GM19372 (cell line): Measurements from ENCODE around the gene SIGMAR1.

Experiments used
- ATAC-seq: cut with Tn5 transposase; IDR thresholded peaks from one replicate; pipeline ENCODE4 v1.9.1; 2021; ENCODE audit warnings: mild to moderate bottlenecking, low read depth, moderate library complexity; ENCODE audit not compliant: unreplicated experiment

The SIGMAR1 gene

DNA sequence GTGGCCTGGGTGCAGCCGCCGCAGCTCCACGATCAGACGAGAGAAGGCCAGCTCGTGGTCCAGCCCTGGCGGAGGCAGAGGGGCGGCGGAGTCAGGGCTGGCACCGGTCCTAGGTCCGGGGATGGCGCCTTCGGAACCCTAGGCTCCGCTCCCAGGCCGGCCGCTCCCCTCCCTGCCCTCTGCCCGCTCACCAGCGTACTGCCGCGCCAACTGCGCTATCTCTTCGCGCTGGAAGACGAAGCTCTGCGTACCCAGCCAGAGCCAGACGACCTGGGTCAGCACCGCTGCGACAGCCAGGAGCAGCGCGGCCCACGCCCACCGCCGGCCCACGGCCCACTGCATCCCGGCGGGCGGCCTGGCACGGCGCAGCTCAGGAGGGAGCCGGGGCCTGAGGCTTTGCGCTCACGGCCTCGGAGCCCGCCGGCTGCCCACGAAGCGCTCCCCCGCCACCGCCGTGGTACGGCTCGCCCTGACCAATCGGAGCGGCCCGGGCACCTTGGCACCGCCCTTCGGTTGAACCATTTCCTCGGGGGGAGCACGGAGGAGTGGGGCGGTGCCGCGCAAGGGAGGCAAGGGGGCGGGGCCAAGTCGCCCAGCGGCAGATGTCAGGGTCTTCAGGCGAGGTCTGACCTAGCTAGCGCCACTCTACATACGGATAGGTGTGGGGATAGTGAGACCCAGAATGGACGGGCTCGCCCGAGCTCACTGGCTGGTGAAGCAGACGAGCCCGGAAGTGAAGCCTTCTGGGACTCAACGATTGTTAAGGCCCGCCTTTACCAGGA is at the start of gene SIGMAR1:
TSS of gene SIGMAR1 (minus strand) at position 432 of the 782 bp plus-strand sequence. CDS start at position 342, 90 bp downstream.
- ATAC-seq = peak; percentile 83

DNA sequence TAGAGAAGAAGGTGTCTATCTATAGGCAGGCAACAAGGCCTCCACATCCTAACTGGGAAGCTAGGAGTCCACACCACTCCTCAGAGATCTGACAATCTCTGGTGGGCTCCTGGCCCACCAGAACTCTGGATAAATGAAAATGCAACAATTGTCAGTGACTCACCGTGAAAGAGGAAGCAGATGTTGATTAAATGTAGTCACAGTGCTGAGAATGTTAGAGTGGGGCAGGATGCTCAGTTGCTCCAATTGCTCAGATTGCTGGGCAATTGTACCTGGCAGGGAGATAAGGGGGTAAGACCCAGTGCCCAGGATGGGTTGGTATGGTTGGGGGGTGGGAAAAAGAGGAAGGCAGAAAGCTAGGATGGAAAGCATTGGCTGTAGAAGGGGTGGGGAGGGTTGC is 49.1 kb upstream of the SIGMAR1 start:
- no peak for ATAC-seq

DNA sequence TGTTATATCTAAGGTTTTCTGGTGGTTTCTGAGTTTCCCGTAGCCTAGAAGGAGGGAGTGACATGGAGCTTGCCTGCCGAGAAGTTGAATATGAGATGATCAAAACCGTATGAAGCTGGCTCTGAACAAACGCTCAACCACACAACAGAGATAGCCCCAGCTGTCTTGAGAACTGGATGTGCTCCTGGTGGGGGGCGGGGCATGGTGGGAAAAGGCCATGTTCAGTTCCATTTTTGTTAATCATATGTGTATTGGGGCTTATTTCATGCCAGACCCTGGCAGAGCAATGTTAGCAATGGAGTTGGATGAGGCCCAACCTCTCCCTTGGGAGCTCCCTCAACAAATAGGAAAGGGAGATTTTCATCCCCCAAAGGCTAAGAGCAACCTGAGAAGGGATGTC is 48.6 kb upstream of the SIGMAR1 start:
- ATAC-seq = no peak

DNA sequence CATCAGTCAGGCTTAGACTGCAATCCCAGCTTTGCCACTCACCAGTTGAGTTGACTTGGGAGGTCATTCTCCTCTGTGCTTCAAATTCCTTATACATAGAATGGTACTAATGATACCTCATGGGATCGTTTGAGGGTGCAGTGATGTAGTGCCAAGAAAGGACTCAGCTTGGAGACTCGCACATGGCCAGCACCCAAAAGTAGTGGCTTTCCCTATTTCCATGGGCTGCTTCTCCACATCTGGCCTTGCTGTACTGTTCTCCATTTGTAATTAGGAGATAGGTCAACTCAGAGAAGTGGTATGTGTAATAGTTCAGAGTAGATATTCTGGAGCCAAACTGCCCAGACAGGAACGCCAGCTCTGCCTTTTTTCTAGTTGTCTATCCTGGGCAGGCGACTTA is 48.0 kb upstream of the SIGMAR1 start:
- no peak for ATAC-seq

DNA sequence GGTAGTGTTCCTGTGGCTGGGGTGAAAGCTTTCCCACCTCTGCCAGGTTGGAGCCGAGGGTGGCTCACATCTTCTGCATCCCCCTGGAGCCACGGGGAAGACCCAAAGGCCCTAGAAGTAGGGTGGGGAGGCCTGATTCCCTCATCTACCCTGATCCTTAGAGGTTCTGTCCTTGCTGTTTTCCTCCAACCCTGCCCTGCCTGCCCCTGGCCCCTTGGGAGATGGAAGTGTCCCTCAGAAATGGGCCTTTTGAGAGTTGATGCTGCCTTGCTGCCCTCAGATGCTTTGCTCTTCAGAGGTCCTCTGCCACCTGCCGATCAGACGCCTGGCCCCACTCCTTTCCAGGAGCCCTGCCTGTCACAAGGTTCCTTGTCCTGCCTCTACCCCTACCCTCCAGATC is 47.2 kb upstream of the SIGMAR1 start:
- ATAC-seq = no peak

DNA sequence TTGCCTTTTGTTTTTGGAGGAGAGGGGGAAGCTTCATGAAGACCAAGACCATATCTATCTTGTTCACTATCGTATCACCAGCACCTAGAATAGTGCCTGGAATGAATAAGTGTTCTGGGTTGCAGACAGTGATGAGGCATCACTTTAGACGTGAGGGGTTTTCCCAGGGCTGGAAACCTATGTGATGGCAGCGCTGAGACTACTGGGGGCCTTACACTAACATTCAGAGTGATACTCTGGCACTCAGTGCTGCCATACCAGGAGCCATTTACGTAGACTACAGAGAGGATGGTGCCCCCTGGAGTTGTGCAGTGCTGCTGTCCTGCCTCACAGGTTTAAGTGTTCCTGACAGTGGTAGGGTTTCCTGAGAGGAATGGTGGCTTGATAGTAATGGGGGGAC is 46.6 kb upstream of the SIGMAR1 start:
- ATAC-seq = no peak

DNA sequence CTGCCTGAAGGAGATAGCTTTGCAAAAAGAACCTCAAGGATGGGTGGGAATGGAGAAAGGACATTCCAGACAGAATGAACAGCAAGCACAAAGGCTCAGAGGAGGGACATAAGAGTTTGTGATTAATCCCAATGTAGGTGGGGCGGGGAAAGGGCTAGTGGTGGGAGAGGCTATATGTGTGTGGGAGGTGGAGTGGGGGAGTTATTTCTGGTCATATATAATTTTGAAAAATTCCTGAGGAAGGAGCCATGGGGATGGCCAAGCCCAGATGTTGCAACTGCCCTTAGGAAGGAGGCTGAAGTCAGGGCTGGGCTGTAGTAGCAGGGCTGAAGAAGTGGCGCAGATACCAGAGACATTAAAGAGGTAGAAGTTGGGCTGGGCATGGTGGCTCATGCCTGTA is 38.3 kb upstream of the SIGMAR1 start:
- ATAC-seq = no peak

DNA sequence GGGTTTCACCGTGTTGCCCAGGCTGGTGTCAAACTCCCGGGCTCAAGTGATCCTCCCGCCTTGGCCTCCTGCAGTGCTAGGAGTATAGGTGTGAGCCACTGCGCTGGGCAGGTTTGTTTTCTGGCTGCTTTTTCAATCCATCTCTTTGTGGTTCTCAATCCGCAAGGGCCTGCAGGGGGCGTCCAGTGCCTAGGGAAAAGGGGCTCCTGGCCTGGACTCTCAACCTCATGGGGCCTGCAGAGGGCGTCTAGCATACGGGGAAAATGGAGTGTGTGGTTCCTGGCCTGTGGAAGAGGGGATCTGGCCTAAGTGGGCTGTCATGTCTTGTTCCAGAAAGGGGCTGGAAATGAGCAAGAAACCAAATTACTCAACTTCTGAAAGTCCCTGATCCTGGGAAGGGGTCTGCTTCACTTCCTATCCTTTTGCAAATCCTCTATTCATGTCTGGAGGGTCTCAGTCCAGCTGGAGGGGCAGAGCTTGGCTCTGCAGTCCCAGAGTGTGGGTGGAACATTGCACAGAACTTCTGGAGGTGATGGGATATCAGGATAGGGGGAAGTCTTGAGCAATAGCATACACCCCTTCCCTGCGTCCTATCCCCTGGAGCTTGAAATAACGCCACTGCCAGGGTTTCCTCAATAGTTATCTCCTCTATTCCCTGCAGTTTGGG is 37.6 kb upstream of the SIGMAR1 start:
- ATAC-seq = no peak

DNA sequence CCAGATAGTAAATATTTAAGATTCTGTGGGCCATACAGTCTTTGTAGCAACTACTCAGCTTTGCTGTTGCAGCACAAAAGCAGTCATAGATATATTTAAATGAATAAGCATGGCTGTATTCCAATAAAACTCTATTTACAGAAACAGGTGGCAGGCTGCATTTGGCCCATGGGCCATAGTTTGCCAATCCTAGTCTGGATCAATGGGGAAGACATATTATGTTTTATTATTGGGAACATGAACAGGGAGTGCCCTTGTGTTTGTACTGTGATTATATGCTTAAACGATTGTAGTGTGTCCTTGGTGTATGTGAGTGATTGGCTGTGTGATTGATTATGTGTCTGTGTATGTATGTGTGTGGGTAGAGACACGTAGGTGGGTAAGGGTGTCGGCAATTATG is 36.9 kb upstream of the SIGMAR1 start:
- no peak for ATAC-seq

DNA sequence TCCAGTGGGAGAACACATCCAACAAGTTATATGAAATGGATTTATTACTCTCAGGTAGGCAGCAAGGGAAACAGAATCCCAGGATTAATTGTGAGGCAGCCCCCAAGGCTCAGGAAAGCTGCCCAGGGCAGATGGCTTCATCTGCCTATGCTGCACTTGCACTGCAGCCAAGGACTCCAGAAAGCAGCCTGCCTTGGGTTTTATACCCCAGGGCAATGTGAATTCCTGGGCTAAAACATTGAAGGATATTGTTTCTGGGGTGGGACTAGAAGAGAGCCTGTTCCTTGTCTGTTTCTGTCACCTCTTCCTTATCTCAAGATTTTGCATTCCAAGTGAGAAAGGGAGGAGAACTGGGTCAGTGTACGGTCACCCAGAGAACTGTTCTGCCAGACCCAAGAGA is 33.7 kb upstream of the SIGMAR1 start:
- ATAC-seq = no peak

DNA sequence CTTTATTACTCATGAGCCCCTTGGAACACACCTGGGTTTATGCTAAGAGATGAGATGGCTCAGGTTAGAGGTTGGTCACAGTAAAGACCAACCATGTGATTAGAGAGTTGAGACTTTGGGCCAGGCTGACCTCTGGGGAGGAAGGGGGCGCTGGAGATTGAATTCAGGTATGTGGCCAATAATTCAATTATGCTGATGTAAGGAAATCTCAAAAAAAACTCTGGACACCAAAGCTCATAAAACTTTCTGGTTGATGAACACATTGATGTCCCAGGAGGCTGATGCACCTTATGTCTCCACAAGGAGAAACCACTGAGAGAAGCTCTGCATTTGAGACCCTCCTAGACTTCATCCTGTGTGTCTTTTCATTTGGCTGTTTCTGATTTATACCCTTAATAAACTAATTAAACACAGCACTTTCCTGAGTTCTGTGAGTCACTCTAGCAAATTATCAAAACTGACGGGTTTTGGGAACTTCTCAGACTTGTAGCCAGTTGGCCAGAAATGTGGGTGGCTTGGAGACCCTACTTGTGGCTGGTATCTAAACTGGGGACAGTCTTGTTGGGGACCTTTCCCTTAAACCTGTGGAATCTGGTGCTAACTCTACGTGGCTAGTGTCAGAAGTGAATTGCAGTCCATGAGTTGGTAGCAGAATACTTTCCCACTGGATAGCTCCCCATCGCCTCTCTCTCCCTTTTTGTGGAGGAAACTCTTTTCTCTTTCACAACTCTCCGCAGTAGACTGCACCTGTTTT is 32.4 kb upstream of the SIGMAR1 start:
- ATAC-seq = no peak

DNA sequence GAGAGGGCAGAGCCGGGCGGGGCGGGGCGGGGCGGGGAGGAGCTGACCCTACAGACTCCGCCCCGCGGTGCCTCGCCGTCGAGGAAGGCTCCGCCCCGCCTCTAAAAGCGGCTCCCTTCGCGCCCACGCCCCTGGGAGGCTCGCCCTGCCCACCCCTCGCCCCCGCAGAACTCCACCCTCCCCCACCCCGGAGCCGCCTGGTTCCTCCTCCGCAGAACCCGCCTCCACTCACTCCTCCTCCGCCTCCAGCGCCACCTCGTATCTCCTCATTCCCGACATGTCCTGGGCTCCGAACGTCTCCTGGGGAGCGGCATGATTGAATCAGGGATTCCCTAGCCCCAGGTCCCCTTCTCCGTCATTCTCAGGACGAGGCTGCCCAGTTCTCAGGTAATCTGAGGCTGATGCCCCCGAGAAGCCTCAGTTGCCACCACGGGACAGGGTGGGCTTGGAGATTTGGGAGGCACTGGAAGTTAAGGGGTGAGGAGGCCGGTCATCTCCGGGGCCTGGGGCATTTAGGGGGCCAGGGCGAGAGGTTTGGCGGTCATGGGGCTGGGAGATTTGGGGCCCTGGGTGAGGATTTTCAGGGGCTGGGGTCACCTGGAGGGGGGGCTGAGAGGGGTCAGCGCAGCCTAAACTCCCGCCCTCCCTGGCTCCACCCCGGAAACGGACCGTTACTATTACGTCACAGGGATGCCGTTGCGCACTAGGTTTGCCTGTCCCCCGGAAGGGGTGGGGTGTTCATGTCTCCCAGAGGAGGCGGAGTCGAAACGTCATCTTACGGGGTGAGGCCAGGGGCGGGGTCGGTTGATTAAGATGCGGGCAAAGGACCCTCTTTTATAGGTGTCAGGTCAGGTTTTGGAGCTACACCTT is 28.0 kb upstream of the SIGMAR1 start:
- peak; percentile 73 for ATAC-seq

DNA sequence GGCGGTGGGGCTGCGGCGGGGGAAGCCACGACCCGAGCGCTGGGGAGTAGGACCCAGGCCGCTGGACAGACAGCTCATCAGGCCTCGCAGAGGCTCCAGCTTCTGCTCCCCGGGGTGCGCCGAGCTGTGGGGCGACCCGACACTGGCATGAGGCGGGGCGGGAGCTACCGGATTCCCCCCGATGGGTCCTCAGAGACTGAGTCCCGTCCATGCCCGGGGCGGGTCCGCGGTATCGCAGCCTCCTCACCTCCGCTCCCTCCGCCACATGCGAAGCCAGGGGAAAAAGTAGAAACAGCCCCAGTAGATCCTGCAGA is 27.4 kb upstream of the SIGMAR1 start:
- peak; percentile 5 for ATAC-seq

DNA sequence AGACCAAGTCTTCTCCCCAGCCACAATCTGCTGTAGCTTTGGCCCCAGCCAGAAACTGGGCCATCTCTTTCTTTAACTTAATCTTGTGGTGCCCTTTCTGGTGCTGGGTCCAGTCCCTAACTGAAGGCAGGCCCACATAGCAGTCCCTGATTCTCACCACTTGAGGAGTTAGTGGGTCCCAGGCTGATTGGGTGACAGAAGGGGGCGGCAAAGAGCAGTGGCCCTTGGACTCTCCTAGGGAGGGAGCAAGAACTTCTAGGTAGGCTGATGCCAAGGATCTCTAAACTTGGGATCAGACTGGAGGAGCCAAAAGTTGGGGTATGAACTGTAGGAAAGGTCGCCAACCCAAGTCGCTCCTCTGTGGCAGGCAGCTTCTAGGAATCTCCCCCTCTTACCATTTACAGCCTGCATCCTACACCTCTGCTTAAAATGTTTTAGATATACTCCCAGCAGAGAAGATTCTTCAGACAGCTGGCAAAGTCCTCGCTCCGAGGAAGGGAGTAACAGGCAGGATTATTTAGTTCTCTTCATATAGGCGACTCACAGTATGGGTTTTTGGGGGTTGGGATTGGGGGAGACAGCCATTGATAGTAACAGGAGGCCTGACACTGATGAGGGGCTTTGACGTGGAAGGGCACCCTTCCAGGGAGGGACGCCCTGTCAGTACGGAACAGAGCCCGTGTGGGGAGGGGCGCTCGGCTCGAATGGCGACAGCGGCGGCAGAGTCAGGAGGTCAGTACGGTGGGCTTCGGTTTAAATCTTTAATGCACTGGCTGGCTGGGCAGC is 26.9 kb upstream of the SIGMAR1 start:
- peak; percentile 52 for ATAC-seq

DNA sequence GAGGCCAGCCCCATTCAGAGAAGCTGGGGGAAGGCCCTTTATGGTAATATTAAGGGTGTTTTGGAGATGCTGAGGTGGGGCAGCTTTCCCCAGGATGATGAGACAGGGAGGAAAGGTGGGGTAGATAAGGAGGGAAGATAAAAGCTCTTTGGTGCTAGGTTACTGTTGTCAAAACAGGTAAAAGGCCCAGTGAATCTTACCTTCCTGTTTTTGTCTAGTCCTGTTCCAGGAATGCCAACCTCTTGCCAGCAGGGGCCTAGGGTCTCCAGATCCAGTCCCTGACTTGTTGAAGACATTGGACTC is 25.7 kb upstream of the SIGMAR1 start:
- ATAC-seq = no peak

DNA sequence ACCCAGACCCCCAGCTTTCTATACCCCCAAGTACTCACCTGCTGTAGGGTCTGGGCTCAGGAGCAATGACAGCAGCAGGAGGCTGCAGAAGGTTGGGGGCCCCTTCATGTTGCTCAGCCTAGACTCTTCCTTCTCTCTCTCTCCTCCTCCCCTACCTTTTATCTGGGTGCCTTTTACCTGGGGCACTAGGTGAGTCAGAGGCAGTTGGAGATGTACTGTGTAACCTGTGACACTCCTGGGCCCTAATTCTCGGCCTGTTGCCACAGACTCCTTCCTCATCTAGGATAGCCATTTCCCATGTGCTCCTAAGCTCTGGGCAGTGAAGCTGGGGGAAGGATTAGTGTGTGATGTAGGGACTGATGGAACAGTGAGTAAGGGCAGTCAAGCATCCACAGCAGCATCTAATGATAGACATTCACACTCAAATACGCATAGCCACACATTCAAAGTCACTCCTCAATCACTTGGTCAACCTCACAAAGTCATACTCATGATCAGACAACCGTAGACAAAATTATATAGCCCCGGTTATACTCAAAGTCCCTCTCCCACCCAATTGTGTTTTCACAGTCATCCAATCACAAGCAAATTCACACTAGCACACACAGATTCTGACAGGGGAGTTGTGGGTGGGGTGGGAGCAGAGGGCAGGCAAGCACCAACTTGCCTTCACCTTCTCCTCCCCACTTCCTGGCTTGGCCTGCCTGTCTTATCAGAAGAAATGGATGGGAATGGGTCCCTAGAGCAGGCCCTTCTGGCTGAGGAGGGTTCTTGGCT is 25.1 kb upstream of the SIGMAR1 start, which contains the start of gene CCL27:
TSS of gene CCL27 (minus strand) at position 132 of the 777 bp plus-strand sequence. CDS start at position 108, 24 bp downstream.
- no peak for ATAC-seq

DNA sequence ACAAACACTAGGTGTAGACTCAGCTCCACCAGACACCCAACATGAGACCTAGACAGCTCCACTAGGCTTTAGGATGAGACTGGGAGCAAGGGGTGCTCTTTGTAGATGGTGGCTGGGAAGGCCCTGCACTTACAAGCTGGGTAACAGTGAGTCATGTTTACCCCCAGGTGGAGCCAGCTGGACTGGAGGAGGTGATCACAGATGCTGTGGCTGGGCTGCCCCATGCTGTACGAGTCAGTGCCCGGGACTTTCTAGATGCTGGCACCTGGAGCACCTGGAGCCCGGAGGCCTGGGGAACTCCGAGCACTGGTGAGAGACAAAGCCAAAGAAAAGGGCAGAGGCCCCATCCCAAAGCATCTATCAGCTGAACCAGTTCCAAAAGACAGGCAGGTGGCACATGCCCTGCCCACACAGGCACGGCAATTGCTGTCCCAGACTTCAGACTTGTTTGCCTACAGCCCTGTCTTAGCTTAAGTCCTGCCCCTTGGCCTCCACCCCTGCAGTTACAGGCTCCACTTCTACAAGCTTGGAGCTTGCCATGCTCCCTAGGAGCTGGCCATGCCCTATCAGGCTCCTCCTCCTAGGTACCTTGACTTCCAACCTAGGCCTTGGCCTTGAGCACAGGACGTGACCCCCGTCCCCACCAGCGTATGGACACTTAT is 22.1 kb upstream of the SIGMAR1 start:
- ATAC-seq = no peak

DNA sequence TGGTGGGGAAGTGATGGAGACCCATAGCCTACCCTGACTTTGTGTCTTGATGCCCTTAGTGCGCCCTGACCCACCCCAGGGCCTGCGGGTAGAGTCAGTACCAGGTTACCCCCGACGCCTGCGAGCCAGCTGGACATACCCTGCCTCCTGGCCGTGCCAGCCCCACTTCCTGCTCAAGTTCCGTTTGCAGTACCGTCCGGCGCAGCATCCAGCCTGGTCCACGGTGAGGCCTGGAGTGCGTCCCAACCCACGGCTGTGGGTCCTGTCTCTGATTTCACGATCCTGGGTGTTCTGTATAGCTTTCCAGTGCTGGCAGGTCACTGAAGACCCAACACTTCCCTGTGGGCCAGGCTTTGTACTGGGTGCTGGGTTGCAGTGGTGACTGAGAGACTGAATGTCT is 20.9 kb upstream of the SIGMAR1 start:
- ATAC-seq = no peak

DNA sequence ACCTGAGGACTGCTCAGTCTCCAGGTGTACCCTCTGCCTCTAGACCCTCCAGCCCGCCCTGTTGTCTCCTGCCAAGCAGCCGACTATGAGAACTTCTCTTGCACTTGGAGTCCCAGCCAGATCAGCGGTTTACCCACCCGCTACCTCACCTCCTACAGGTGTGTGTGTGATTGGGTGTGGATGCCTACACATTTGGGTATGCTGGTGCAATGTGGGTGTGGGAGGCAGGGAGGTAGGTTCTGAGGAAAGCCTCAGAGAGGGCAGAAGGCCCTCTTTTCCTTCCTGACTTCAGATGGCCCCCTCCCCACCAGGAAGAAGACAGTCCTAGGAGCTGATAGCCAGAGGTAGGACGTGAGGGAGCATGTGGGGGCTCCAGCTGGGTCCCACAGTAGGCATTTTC is 19.4 kb upstream of the SIGMAR1 start:
- ATAC-seq = no peak
